Measurements from ENCODE around the gene PRRG2. TPM values are rescaled to one million over a fixed set of nuclear protein-coding genes. Genes with fewer than 3 reads are reported as not detected.

Gene PRRG2
- total and polyA plus RNA-seq, 10 of the 15 experiments (the other 5 are each of a cell fraction or from before 2014, with no cell fraction given), result 0.09 to 2.1 (median 0.86) TPM

- no peak for ATAC-seq
- no peak for FAIRE-seq
- CTCF ChIA-PET, result interaction anchor here (0.6 to 2.5 kb wide), 2 partner anchors 25 to 28 kb away, joined by 3 to 17 read pairs; no protein-coding TSS in a partner anchor
- H3K4me1 ChIP-seq (ENCODE audit: control insufficient read depth, insufficient read depth, low read length), result peaks cover 4% of the 10 kb centered on the region; the same call in 1 of the 2 replicates
- H3K36me3 ChIP-seq (ENCODE audit: control insufficient read depth in 2 of 2, insufficient read depth in 2 of 2, low read length in 1 of 2), result peaks cover 7 to 21% of the 10 kb centered on the region in 2 experiments; a peak in 3 of 4 replicates
- POLR2A ChIA-PET, result no interaction called here
- no peaks in the 10 kb centered on the region for H3K9me3 ChIP-seq (replicated peaks; ENCODE audit: control insufficient read depth, insufficient read depth, low read length)
- H3K79me2 ChIP-seq (ENCODE audit: control insufficient read depth, insufficient read depth, low read length), result peaks cover 28% of the 10 kb centered on the region
- SMC1A ChIA-PET (ENCODE audit: uncharacterized antibody, unreplicated experiment), result no interaction called here
- no peak overlapping the region for H3K4me2 ChIP-seq (ENCODE audit: control insufficient read depth, insufficient read depth)
- no peak overlapping the region for H2AFZ ChIP-seq (ENCODE audit: control insufficient read depth, low read depth, low read length)
- peaks cover 3% of the 10 kb centered on the region; the same call in 1 of the 2 replicates for H4K20me1 ChIP-seq (ENCODE audit: control insufficient read depth, insufficient read depth)
- no peaks in the 10 kb centered on the region for H3K27me3 ChIP-seq (replicated peaks in 1 of 2; ENCODE audit: control insufficient read depth in 2 of 2, insufficient read depth in 2 of 2, low read length in 1 of 2)
- WGBS (ENCODE audit: insufficient coverage, insufficient replicate concordance, low lambda C conversion rate, missing lambda C conversion rate), result 98% methylated on average over 16 of the region's 35 CpGs
- TF ChIP-seq YBX1 (IDR thresholded peaks at IDR 0.05), result no peak
- TF ChIP-seq ZBTB33 (IDR thresholded peaks at IDR 0.05), result no peak
- no peak for TF ChIP-seq PKNOX1 (IDR thresholded peaks at IDR 0.05)
- no peak for TF ChIP-seq PAX8 (IDR thresholded peaks at IDR 0.05)
- no peak for TF ChIP-seq BCLAF1 (IDR thresholded peaks at IDR 0.05)
- TF ChIP-seq IKZF1 (conservative IDR thresholded peaks at IDR 0.05), result no peak
- TF ChIP-seq CUX1 (IDR thresholded peaks at IDR 0.05; ENCODE audit: insufficient replicate concordance, low read depth, low read length), result no peak
- TF ChIP-seq NR2C1 (IDR thresholded peaks at IDR 0.05), result no peak
- TF ChIP-seq IRF4 (IDR thresholded peaks at IDR 0.05; ENCODE audit: low read depth, low read length), result no peak
- DNase-seq (ENCODE audit: low read depth, low spot score), result no peak
- RAD21 ChIA-PET (ENCODE audit: unreplicated experiment), result no interaction called here
- in situ Hi-C loops (cut with MboI) (no loop called here), intact Hi-C loops (cut with micrococcal nuclease; ENCODE audit: unreplicated experiment) (loop anchor here (5.0 kb wide), 1 partner anchor 47 kb away; the partner anchor contains the start of genes RRAS and SCAF1)
- H3K9ac ChIP-seq (ENCODE audit: control insufficient read depth, insufficient read depth, low read length), result no peak overlapping the region
- H3K27ac ChIP-seq (ENCODE audit: control insufficient read depth, insufficient read depth), result no peak overlapping the region
- BruUV-seq (replicated peaks), result no TSS peak
- no peak overlapping the region for H3K4me3 ChIP-seq
Measured at GRCh38 chr19:49594993-49595818, 14.1 kb downstream of the PRRG2 start.
